Adrenal gland (tissue), 12 donors: Measurements from ENCODE around the gene IQCC. TPM values are rescaled to one million over a fixed set of nuclear protein-coding genes. Genes with fewer than 3 reads are reported as not detected.

ENCODE experiments used
- DNase-seq, 7 donors: peaks; one replicate each; pipeline ENCODE4 v3.0.0-alpha.2; 2019 to 2020
- H3K27ac ChIP-seq, 5 donors: fragments of 200-600 bp; sonication (generic) in 4 of 5; 1 replicate in 3 of 5; 2 replicates in 2 of 5; pipeline versions ENCODE4 v1.5.1 to v1.8.0; 2016 to 2020; ENCODE audit warnings: mild to moderate bottlenecking in 1 of 5
- H3K27me3 ChIP-seq: fragments of 200-600 bp; 2 replicates; pipeline ENCODE4 v1.8.0; 2021
- H3K36me3 ChIP-seq, 2 donors: fragments of 200-600 bp; replicated peaks in 1 of 2; 1 replicate in 1 of 2; 2 replicates in 1 of 2; pipeline versions ENCODE4 v1.5.1 to v1.8.0; 2018 to 2022
- H3K4me1 ChIP-seq, 2 donors: fragments of 200-600 bp; replicated peaks in 1 of 2; 1 replicate in 1 of 2; 2 replicates in 1 of 2; pipeline versions ENCODE4 v1.5.1 to v1.8.0; 2018 to 2021
- H3K4me3 ChIP-seq, 4 donors: fragments of 200-600 bp; sonication (generic) in 3 of 4; one replicate each; pipeline ENCODE4 v1.5.1; 2016 to 2018
- H3K9me3 ChIP-seq, 3 donors: fragments of 200-600 bp; sonication (generic) in 1 of 3; replicated peaks in 1 of 3; 1 replicate in 2 of 3; 2 replicates in 1 of 3; pipeline versions ENCODE4 v1.5.1 to v1.8.0; 2016 to 2021
- POLR2A ChIP-seq, 2 donors: fragments of 450-650 bp; IDR thresholded peaks; one replicate each; pipeline ENCODE4 v1.6.1; 2017; ENCODE audit warnings: antibody characterized with exemption in 2 of 2, mild to moderate bottlenecking in 2 of 2, moderate library complexity in 1 of 2
- WGBS, 4 donors: extraction: QIAGEN DNeasy Blood & Tissue Kit in 2 of 4; methylation state at CpG; one replicate each; pipeline versions ENCODE4 v1.1.5 to v1.1.7; 2013 to 2017; 5-methylcytosine and 5-hydroxymethylcytosine counted together
- intact Hi-C, 2 donors: fragments of 100-400 bp; cut with DNase I; formaldehyde crosslinking; loops; one replicate each; pipeline versions ENCODE4 v1.14.1 to v1.15.0; 2022 to 2023
- polyA plus RNA-seq, 3 donors: library from polyadenylated mRNA; stranded (reverse); fragments of 200-250 nt in 2 of 3; fragments of 350-450 nt in 1 of 3; fragmentation: Illumina TruSeq in 1 of 3; extraction: RNeasy Lipid Tissue Mini Kit (QIAGEN cat#74804) in 1 of 3; gene quantifications; one replicate each; pipeline ENCODE4 v1.2.3, GENCODE V29; 2013 to 2014
- total RNA-seq, 9 donors: library from RNA; depleted of rRNA in 4 of 9; stranded (reverse); fragments of >200 nt in 4 of 9; fragments of 120-200 nt in 1 of 9; fragmentation: NEBNext Ultra II Directional in 1 of 9; extraction: Animal tissue kit (Norgen Biotek cat#: 25700) in 1 of 9; gene quantifications; one replicate each; pipeline versions ENCODE4 v1.1.0 to v1.2.4, GENCODE V29; 2013 to 2023
- TF ChIP-seq, protein P1 (sequence below), 6 experiments: fragments of 450-650 bp in 4 of 6; fragments of 200-600 bp in 2 of 6; sonication (generic) in 1 of 6; IDR thresholded peaks; 1 replicate in 5 of 6; 2 replicates in 1 of 6; pipeline versions ENCODE4 v1.5.1 to v1.8.0; 2016 to 2021; ENCODE audit warnings: antibody characterized with exemption in 6 of 6, mild to moderate bottlenecking in 2 of 6, moderate library complexity in 1 of 6
- donor health status: healthy with polysubstance abuse.
- donor health status: Bipolar disorder and iron deficiency.
- donor health status: DM: yes; HTN: yes; CAD: no.
- donor health status: DM: no; HTN: no; CAD: no.
- donor health status: DM: no; HTN: no; CAD: no.
- donor health status: DM: yes; HTN: yes; CAD: no.

IQCC gene
- total and polyA plus RNA-seq, 12 donors = 1.5 to 3.9 (median 3.0) TPM

DNA sequence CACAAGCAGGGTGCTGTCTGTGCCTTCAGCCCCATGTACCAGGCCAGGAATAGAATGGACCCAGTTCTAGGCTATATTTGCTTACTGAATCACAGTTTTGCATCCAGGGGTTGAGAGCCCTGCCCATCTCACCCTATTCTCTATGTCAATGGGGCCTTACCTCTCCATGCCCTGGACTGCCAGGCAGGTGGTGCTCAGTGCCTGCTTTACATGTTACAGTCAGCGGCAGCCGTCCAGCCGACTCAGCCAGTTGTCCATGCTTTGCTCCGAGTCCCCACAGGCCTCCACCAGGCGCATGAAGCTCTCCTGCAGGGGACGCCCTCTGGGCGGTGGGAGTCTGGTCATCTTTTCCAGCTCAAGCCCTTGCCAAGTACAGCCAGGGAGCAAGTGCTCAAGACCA lies 29.3 kb downstream of the IQCC start:
- TF ChIP-seq POLR2A (IDR thresholded peaks at IDR 0.05) = no peak
- TF ChIP-seq, protein P1, sequence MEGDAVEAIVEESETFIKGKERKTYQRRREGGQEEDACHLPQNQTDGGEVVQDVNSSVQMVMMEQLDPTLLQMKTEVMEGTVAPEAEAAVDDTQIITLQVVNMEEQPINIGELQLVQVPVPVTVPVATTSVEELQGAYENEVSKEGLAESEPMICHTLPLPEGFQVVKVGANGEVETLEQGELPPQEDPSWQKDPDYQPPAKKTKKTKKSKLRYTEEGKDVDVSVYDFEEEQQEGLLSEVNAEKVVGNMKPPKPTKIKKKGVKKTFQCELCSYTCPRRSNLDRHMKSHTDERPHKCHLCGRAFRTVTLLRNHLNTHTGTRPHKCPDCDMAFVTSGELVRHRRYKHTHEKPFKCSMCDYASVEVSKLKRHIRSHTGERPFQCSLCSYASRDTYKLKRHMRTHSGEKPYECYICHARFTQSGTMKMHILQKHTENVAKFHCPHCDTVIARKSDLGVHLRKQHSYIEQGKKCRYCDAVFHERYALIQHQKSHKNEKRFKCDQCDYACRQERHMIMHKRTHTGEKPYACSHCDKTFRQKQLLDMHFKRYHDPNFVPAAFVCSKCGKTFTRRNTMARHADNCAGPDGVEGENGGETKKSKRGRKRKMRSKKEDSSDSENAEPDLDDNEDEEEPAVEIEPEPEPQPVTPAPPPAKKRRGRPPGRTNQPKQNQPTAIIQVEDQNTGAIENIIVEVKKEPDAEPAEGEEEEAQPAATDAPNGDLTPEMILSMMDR (IDR thresholded peaks at IDR 0.05) = no peak
- intact Hi-C loops = no loop called here
- WGBS, 4 donors = 79 to 91% (median 91%) methylated on average over 6 to 7 of the region's 7 CpGs

DNA sequence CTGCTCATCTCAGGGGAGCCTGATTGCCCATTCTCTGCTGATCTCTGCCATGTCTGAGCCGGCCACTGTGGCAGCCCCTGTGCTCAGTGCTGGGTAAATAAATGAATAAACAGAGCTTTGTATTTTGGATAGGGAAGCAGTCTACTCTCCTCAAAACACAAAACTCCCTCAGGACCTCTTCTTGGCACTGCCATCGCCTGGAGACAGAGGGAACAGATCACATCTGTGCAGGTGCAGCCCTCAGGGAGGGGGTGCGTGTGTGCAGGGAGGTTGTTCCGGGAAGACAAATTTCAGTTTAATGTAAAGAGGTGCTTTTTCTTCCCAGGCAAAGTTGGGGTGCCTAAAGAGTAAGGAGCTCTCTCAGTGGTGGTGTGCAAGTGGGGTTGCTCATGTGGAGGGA lies 33.9 kb downstream of the IQCC start:
- 53 to 73% (median 62%) methylated on average over 4 of the region's 4 CpGs for WGBS, 4 donors
- no peak for DNase-seq
- intact Hi-C loops = no loop called here
- Histone ChIP-seq H3K27ac (peak overlapping the region in 4 of 5 donors; percentile 68 to 95 (median 88)), H3K36me3 (peaks cover 0 to 7% of the 10 kb centered on the region in 2 donors), H3K4me1 (peaks cover 31 to 49% of the 10 kb centered on the region in 2 donors), H3K9me3 (no peaks in the 10 kb centered on the region), H3K4me3 (peak overlapping the region in 1 of 4 donors; percentile 60), H3K27me3 (no peaks in the 10 kb centered on the region)
- no peak for TF ChIP-seq POLR2A (IDR thresholded peaks at IDR 0.05)
- TF ChIP-seq, protein P1 (IDR thresholded peaks at IDR 0.05) = no peak

More for the DNA sequence above, 29.3 kb downstream of the IQCC start:
- H3K4me1 ChIP-seq = peaks cover 19 to 32% of the 10 kb centered on the region in 2 donors
- no peak for DNase-seq
- peak overlapping the region; percentile 71 to 96 (median 87) for H3K27ac ChIP-seq
- no peak overlapping the region for H3K4me3 ChIP-seq
- H3K27me3 ChIP-seq = no peaks in the 10 kb centered on the region
- H3K9me3 ChIP-seq = no peaks in the 10 kb centered on the region
- H3K36me3 ChIP-seq = peaks cover 0 to 34% of the 10 kb centered on the region in 2 donors

DNA sequence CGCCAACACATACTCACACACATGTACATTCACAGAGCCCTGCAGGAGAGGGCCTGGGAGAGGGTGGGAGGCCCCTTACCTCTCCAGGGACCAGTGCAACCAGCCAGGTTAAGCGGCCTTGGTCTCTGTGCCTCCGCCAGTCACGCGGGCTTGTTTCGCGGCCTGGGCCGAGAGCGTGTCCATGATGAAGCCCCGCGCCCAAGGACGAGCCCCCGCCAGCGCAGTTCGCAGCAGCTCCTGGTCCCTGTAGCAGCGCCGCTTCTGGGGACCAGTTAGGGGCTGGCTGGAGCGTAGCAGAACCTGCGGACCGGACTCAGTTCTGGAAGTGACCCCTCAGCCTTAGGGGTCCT lies 34.3 kb downstream of the IQCC start:
- peak in 6 of 7 donors; percentile 61 to 72 (median 67) for DNase-seq
- intact Hi-C loops = no loop called here
- WGBS, 4 donors = 39 to 83% (median 49%) methylated on average over 1 to 20 of the region's 20 CpGs
- Histone ChIP-seq H3K4me1 (peaks cover 30 to 47% of the 10 kb centered on the region in 2 donors), H3K9me3 (no peaks in the 10 kb centered on the region), H3K27me3 (no peaks in the 10 kb centered on the region), H3K36me3 (peaks cover 0 to 3% of the 10 kb centered on the region in 2 donors), H3K4me3 (peak overlapping the region in 2 of 4 donors; percentile 32 to 60), H3K27ac (peak overlapping the region in 4 of 5 donors; percentile 68 to 95 (median 88))
- TF ChIP-seq POLR2A (IDR thresholded peaks at IDR 0.05) = no peak
- TF ChIP-seq, protein P1 (IDR thresholded peaks at IDR 0.05) = no peak

DNA sequence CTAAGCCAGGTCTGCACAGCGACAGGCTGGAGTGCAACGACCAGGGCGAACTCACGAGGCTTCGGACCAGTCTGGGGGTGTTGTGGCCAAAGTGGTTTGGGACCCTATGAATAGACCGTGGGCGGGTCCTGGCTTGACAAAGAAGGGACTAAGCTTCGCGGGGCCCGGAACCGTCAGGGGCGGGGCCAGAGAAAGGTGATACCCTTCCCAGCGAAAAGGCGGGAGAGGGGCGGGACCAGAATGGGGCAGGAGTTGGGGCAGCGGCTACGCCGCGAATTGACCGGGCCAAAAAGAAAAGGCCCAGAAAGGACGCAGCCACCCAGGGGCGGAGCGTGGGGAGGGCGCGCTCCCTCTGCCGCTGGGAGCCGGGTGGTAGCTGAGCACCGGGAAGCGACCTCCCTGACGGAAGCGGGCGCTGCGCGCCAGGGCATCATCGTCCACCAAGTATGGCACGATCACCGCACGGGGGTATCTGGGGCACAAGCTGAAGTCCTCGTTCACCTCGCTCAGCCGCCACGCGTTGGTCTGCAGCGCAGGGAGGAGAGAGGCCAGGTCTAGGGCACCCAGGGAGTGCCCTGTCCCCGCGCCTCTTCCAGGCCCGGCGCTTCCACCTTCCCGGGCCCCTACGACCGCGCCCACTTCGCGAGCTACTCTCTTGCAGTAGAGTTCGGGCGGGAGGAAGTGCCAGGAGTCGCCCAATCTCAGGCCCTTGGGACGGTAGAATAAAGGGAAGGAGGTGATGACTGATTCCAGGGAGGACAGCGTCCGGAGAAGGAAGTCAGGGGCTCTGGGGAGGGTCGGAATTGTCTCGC lies 34.9 kb downstream of the IQCC start:
- intact Hi-C loops = no loop called here
- Histone ChIP-seq H3K4me1 (peaks cover 24 to 41% of the 10 kb centered on the region in 2 donors), H3K9me3 (no peaks in the 10 kb centered on the region), H3K4me3 (peak overlapping the region; percentile 15 to 60 (median 45)), H3K36me3 (no peaks in the 10 kb centered on the region), H3K27ac (peak overlapping the region; percentile 68 to 95 (median 83)), H3K27me3 (no peaks in the 10 kb centered on the region)
- peak; percentile 51 to 92 for TF ChIP-seq POLR2A (IDR thresholded peaks at IDR 0.05)
- TF ChIP-seq, protein P1 (IDR thresholded peaks at IDR 0.05) = peak in 4 of 6 experiments; percentile 11 to 31 (median 28)
- DNase-seq = peak; percentile 83 to 93 (median 86)
- WGBS, 4 donors = 0 to 2% (median 1%) methylated on average over 14 to 62 of the region's 62 CpGs
